Esophagus squamous epithelium (tissue), 4 donors: ENCODE results near the gene CFTR.

Experiments
- CTCF ChIP-seq, 6 experiments: fragments of 450-650 bp in 4 of 6; fragments of 200-600 bp in 2 of 6; sonication (generic) in 2 of 6; IDR thresholded peaks; one replicate each; pipeline ENCODE4 v1.5.1; 2016 to 2019; ENCODE audit warnings: antibody characterized with exemption in 6 of 6, mild to moderate bottlenecking in 4 of 6, moderate library complexity in 4 of 6
- POLR2A ChIP-seq, 4 donors: fragments of 450-650 bp; IDR thresholded peaks; one replicate each; pipeline ENCODE4 v1.6.1; 2017; ENCODE audit warnings: antibody characterized with exemption in 4 of 4, mild to moderate bottlenecking in 4 of 4, moderate library complexity in 3 of 4

- TF ChIP-seq POLR2A (IDR thresholded peaks at IDR 0.05): no peak
- no peak for TF ChIP-seq CTCF (IDR thresholded peaks at IDR 0.05)
Measured at GRCh38 chr7:117492649-117493048, 12.8 kb downstream of the CFTR start.
